8988T (cell line): ENCODE data around the gene POU6F2.

Source experiments
- DNase-seq: peaks from one replicate; pipeline ENCODE4 v3.0.0; 2011

Gene POU6F2

DNA sequence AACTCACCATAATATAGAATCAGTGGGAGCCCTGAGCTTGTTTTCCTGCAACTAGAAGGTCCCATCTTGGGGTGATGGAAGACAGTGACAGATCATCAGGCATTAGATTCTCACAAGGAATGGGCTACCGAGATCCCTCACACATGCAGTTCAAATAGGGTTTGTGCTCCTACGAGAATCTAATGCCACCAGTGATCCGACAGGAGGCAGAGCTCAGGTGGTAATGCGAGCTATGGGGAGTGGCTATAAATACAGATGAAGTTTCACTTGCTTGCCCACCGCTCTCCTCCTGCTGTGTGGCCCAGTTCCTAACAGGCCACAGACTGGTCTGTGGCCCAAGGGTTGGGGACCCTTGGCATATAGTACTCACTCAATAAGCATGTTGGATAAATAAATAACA, 93.4 kb downstream of the POU6F2 start:
- DNase-seq: no peak

DNA sequence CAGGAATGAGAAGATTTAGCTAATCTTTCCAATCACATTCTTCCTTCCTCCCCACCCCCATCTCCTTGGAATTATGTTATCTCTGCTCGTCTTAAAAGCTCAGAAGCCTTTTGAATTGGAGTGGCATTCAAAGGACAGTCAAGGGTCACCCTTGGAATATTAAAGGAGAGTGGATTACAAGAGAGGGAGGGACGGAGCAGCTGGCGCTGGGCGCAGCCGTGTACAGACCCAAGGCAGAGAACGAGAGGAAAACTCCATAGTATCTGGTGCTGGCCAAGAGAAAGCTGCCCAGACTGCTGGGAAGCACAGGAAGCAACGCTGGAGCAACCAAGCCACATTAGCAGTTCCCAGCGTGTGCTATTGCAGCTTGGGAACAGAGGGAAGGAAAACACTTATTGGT, 95.7 kb downstream of the POU6F2 start:
- no peak for DNase-seq

- DNase-seq: no peak
These were observed 97.5 kb downstream of the POU6F2 start for GRCh38 chr7:39075210-39075609.

DNA sequence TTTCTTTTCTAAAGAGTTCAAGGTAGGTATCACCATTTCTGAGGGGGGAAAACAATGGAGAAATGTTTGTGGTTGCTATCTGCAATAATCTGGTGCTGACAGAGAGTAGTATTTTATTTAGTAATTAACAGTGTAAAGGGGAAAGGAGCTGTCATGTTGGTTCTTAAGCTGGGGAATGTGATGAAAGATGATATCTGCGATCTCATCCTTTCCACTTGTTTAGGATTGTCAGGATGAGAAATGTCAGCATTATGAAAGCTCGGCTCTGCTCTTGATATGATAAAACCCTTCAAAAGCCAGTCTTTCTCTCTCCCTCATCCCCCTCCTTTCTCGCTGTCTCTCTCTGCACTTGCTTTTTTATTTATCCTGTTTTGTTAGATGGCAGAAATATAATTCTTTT, 106.1 kb downstream of the POU6F2 start:
- DNase-seq: no peak

- DNase-seq: no peak
These were observed 106.6 kb downstream of the POU6F2 start for GRCh38 chr7:39084349-39084748.

DNA sequence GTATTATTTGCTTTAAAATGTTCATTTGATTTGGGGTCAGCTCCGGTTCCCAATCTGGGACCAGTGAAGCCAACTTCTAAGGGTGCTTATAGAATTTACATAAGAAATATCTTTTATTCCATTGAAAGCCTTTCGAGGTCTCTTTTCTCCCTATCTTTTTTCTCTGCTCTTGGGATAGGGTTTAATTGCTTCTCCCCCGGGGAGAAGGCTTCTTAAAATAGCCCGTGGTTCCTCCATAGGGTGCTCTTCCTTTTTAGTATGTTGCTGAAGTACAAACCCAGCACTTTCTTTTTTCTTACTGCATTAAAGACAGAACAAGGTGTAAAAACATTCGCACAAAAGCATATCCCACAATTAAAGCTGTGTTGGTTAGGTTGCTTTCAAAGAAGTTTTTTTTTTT, 107.5 kb downstream of the POU6F2 start:
- DNase-seq: no peak

GRCh38 chr7:39085590-39086049, 107.9 kb downstream of the POU6F2 start:
- no peak for DNase-seq

- no peak for DNase-seq
These were observed 109.1 kb downstream of the POU6F2 start for GRCh38 chr7:39086638-39087360.

DNA sequence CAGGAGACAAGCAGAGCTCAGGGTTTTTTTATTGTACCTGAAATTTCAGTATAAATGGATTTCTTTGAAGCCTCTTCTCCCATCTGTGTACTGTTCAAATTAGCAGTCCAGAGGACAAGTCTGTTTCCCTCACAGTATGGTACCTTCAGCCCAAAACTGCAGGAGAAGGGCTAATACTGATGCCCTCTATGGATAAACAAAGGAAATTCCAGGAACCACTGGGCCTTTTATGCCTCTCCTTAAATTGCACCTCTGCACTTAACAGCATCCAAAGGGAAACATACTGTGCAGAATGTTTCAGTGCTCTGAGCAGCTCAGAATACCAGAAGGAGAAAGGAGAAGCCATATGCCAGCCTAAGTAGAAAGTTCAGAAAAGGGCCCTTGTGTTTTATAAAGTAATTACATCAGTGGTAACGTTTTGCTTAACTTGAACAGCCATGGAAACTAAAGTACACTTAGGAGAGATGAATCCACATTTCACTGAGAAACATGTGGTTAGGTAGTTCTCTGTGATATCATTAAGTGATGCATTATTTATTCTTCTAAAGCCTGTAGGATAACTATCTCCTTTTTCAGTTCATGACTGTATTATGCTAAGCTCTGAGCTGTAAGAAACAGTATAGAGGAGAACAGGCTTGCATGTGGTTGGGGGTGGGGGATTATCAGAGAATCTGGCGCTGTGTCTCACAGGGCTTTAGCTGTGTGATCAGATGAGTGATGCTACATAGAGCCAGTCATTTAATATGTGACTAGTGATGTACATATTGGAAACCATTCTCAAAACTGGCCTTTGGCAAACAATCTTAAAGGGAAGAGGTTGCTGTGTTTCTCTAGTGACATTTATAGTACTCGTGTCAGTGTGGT, 111.3 kb downstream of the POU6F2 start:
- no peak for DNase-seq

DNA sequence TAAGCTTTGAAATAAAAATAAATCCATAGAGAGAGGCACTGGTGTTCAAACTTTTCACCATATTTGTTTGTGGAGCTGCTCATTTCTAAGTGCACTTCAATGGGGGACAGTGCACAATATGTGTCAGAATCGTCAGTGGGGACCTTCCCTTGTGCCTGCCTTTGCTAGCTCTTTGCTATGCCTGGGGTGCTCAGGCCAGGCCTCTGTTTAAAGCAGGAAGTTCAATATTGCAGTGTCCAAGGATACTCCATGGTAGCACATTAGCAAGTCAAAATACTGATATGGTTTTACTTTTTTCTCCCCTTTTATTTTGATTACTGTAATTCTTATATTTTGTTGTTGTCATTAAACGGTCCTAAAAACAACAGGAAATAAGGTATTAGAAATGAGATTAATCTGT, 113.4 kb downstream of the POU6F2 start:
- DNase-seq: no peak

- DNase-seq: no peak
These were observed 114.1 kb downstream of the POU6F2 start for GRCh38 chr7:39091774-39092173.

- DNase-seq: no peak
These were observed 117.0 kb downstream of the POU6F2 start for GRCh38 chr7:39094731-39095130.

DNA sequence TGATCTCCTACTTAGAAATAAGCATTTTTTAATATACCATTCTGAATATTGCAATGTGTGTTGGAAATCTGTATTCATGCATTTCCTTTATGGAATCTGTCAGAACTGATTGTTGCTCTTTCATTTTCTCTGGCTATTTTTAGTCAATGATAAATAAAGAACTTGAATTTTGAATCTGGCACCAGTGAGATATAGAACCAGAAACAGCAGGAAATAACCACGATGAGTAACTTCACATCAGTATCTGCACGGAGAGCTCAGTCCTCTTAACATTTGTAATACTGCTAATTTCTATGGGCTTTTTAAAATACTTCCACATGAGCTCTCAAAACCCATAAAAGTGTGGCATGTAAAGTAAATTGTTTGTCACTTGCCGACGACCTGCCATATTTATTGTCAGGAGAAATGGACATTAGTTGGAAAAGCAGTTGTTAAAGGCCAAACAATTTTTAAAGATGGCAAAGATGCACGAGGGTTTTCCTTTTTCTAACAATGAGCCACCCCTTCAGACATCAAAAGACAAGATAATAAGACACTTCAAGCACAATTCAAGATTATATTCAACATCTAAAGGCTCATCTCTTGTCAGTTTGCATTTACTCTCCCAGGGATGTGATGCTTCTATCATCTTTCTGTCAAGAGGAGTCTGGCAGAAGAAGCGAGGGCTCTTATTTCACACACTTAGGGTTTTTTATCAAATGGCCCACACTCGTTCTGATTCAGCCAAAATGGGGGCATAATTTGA, 118.3 kb downstream of the POU6F2 start:
- DNase-seq: no peak

- no peak for DNase-seq
These were observed 120.8 kb downstream of the POU6F2 start for GRCh38 chr7:39098506-39098905.

GRCh38 chr7:39099146-39099545, 121.4 kb downstream of the POU6F2 start:
- no peak for DNase-seq

GRCh38 chr7:39100270-39100669, 122.6 kb downstream of the POU6F2 start:
- DNase-seq: no peak

- DNase-seq: no peak
These were observed 124.5 kb downstream of the POU6F2 start for GRCh38 chr7:39102234-39102633.

- no peak for DNase-seq
These were observed 128.0 kb downstream of the POU6F2 start for GRCh38 chr7:39105720-39106119.

DNA sequence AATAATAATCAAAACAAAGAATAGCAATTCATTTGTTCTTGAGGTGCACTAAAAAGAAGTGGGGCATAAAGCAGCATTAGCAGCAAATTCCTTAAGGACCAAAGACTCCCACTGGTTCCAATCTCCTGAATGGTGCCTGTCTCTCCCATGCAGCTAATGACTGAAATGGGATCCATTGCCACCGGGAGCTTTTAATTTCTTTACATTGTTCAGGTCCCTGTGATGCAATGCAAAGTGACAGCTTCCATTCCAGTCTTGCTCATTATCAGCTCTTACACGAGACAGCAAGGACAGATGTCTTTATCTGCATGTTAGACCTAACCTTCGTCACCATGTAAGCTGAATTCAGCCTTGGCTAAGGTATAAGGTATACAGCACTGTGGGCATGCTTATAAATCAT, 148.1 kb downstream of the POU6F2 start:
- DNase-seq: no peak

DNA sequence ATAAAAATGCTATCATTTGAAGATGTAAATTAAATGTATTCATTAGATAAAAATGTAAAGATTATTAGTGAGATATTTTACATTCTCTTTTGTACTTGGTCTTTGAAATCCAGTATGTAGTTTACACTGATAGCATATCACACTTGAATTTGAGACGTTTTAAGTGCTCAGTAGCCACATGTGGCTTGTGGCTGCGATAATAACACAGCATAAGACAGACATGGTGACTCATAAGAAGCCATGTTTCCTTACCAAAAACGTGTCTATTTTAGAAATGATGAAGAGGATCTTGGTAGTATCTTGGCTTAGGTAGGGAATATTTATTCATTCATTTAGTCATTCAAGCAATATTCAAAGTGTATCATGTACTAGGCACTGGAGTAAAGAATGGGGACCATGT, 149.3 kb downstream of the POU6F2 start:
- DNase-seq: no peak

GRCh38 chr7:39128287-39128843, 150.7 kb downstream of the POU6F2 start:
- no peak for DNase-seq

GRCh38 chr7:39130274-39130673, 152.6 kb downstream of the POU6F2 start:
- DNase-seq: no peak

DNA sequence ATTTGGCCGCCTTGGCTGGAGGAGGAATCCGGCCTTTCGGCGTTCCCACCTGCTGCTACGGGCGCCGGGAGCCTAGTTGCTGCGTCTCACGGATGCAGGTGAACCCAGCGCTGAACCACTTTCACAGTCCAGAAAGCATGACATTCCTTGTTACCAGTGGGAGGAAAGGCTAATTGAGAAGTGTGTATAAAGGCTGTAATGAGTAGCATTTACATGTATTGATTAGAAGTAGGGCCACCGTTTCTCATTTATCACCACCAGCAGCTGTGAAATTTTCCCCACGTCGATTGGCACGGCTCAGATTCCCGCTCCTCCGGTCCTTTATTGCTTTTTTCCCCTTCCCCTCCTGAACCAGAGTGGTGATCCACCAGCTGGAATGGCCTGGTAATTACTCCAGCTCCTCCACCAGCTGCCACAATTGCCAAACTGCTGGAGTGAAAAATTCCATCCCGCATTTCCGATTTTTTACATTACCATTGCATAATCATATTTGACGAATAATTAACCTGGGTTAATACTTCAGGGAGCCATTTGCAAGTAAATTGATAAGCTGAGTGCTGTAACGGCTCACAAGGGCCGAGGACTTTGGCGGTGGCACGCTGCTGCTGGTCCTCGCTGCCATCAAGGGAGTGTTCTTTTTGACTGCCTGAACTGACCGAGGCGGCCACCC, 153.3 kb downstream of the POU6F2 start:
- DNase-seq: no peak
